ENCODE measurements around the gene HPN. TPM values are rescaled to one million over a fixed set of nuclear protein-coding genes. Genes with fewer than 3 reads are reported as not detected.

HPN gene
- total and polyA plus RNA-seq, 9 donors = 0.42 to 21.1 (median 2.9) TPM; not detected in 1

DNA sequence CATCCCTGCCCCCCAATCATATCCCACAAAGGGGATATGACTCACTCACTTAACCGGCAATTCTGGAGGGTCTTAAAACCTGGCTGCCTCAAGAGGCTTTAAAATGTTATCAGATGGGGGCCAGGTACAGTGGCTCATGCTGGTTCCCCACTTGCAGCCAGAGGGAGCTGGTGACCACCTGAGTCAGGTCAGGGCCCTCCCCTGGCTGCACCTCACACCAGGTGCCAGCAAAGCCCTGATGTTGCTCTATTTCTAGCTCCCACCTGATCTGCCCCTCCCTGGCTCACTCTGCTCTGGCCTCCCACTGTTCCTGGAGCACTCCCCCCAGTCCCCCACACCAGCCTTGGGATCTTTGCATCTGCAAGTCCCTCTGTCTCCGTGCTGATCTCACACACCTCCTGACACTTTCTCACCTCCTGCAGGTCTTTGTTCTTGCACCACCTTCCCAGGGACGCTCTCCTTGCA lies 14.2 kb downstream of the HPN start:
- no peak overlapping the region for H3K4me3 ChIP-seq
- DNase-seq = no peak
- H3K27me3 ChIP-seq = no peaks in the 10 kb centered on the region
- H3K4me1 ChIP-seq (ENCODE audit: insufficient read depth) = no peaks in the 10 kb centered on the region
- H3K9me3 ChIP-seq = no peaks in the 10 kb centered on the region
- no peaks in the 10 kb centered on the region for H3K36me3 ChIP-seq
- no peak overlapping the region for H3K27ac ChIP-seq
- intact Hi-C loops (cut with DNase I) = no loop called here
- TF ChIP-seq, protein P1, sequence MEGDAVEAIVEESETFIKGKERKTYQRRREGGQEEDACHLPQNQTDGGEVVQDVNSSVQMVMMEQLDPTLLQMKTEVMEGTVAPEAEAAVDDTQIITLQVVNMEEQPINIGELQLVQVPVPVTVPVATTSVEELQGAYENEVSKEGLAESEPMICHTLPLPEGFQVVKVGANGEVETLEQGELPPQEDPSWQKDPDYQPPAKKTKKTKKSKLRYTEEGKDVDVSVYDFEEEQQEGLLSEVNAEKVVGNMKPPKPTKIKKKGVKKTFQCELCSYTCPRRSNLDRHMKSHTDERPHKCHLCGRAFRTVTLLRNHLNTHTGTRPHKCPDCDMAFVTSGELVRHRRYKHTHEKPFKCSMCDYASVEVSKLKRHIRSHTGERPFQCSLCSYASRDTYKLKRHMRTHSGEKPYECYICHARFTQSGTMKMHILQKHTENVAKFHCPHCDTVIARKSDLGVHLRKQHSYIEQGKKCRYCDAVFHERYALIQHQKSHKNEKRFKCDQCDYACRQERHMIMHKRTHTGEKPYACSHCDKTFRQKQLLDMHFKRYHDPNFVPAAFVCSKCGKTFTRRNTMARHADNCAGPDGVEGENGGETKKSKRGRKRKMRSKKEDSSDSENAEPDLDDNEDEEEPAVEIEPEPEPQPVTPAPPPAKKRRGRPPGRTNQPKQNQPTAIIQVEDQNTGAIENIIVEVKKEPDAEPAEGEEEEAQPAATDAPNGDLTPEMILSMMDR (IDR thresholded peaks at IDR 0.05) = no peak
- TF ChIP-seq POLR2A (IDR thresholded peaks at IDR 0.05) = no peak
- no peak for TF ChIP-seq EP300 (IDR thresholded peaks at IDR 0.05)
- WGBS, 3 donors = 22 to 26% (median 25%) methylated on average over 3 of the region's 3 CpGs

DNA sequence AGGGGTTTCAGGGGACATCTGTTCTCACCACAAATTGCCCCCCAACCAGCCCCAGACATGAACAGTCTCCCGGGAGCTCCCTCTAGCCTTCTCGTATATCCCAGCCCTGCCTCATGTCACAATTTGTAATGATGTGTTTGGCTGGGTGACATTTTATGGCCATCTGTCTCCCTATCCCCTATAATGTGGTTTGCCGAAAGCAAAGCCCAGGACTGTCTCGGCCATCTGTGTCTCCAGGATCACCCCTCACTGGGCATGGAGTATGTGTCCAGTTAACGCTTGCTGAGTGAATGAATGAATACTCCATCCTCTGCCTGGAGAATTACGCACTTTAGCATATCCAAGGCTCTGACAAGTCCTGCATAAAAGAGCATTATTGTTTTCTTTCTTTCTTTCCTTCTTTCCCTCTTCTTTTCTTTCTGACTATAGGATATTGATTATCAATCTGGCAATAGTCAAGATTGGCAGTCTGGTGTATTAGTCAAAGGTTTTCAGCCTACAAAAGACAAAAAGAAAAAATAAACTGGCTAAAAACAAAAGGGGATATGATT lies 15.1 kb downstream of the HPN start:
- Histone ChIP-seq H3K36me3 (no peaks in the 10 kb centered on the region), H3K27me3 (no peaks in the 10 kb centered on the region), H3K4me3 (no peak overlapping the region), H3K4me1 (ENCODE audit: insufficient read depth) (no peaks in the 10 kb centered on the region), H3K9me3 (no peaks in the 10 kb centered on the region), H3K27ac (no peak overlapping the region)
- WGBS, 3 donors = 59 to 71% (median 63%) methylated on average over 6 of the region's 6 CpGs
- intact Hi-C loops (cut with DNase I) = no loop called here
- DNase-seq = no peak
- TF ChIP-seq EP300 (IDR thresholded peaks at IDR 0.05) (no peak), POLR2A (IDR thresholded peaks at IDR 0.05) (no peak)
- TF ChIP-seq, protein P1 (IDR thresholded peaks at IDR 0.05) = no peak

DNA sequence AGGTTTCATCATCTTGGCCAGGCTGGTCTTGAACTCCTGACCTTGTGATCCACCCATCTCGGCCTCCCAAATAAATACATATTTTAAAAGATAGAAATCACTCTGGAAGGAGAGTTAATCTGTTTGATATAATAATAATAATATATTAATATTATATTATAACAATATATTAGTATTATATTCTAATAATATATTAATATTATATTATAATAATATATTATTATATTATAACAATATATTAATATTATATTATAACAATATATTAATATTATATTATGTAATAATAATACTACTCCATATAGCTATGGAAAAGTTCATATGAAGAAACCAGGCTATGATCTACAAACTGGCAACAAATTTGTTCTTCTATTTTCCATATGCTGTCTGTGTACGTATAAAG lies 16.8 kb downstream of the HPN start:
- Histone ChIP-seq H3K4me1 (ENCODE audit: insufficient read depth) (no peaks in the 10 kb centered on the region), H3K27ac (no peak overlapping the region), H3K36me3 (no peaks in the 10 kb centered on the region), H3K27me3 (no peaks in the 10 kb centered on the region), H3K4me3 (no peak overlapping the region), H3K9me3 (no peaks in the 10 kb centered on the region)
- WGBS, 3 donors = 57 to 74% (median 68%) methylated on average over 2 of the region's 2 CpGs
- TF ChIP-seq, protein P1 (IDR thresholded peaks at IDR 0.05) = no peak
- no peak for TF ChIP-seq EP300 (IDR thresholded peaks at IDR 0.05)
- no peak for TF ChIP-seq POLR2A (IDR thresholded peaks at IDR 0.05)
- intact Hi-C loops (cut with DNase I) = no loop called here
- DNase-seq = no peak

DNA sequence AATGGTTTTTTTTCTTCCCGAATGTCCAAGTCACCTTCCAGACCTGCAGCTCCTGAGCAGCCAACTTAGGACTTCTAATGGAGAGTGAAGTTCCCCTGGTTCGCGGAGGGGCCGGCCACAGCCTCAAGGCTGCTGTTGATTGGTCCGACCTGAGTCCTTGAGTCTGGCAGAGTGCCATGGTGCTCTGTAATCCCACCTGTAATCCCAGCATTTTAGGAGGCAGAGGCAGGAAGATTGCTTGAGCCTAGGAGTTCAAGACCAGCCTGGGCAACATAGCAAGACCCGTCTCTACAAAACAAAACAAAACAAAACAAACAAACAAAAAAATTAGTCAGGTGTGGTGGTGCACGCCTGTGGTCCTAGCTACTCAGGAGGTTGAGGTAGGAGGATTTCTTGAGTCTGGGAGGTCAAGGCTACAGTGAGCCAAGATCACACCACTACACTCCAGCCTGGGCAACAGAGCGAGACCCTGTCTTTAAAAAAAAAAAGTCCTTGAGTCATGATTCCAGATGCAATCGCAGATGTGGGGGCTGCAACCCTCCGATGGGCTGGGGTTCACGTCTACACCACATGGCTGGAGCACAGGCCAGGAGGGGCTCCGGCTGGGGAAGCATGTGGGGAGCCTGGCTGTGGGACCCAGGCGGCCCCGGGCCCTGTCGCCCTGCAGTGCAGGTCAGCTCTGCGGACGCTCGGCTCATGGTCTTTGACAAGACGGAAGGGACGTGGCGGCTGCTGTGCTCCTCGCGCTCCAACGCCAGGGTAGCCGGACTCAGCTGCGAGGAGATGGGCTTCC lies 17.7 kb downstream of the HPN start:
- 72 to 76% (median 73%) methylated on average over 25 to 26 of the region's 26 CpGs for WGBS, 3 donors
- TF ChIP-seq EP300 (IDR thresholded peaks at IDR 0.05) = no peak
- TF ChIP-seq, protein P1 (IDR thresholded peaks at IDR 0.05) = no peak
- TF ChIP-seq POLR2A (IDR thresholded peaks at IDR 0.05) = no peak
- Histone ChIP-seq H3K36me3 (no peaks in the 10 kb centered on the region), H3K4me3 (no peak overlapping the region), H3K4me1 (ENCODE audit: insufficient read depth) (no peaks in the 10 kb centered on the region), H3K27ac (no peak overlapping the region), H3K27me3 (no peaks in the 10 kb centered on the region), H3K9me3 (no peaks in the 10 kb centered on the region)
- intact Hi-C loops (cut with DNase I) = no loop called here
- DNase-seq = no peak
